Heart left ventricle (tissue), 16 donors: ENCODE results near the gene RPS26. TPM values are rescaled to one million over a fixed set of nuclear protein-coding genes. Genes with fewer than 3 reads are reported as not detected.

Experiments
- ATAC-seq, 4 donors: fragments of 200-7000 bp; cut with Tn5 transposase; one replicate each; pipeline ENCODE4 v1.9.1; 2020 to 2022; ENCODE audit warnings: moderate library complexity in 4 of 4, mild to moderate bottlenecking in 3 of 4, moderate number of reproducible peaks in 1 of 4
- DNase-seq, 5 donors: peaks; one replicate each; pipeline ENCODE4 v3.0.0-alpha.2; 2020
- H3K27ac ChIP-seq, 12 donors: fragments of 200-600 bp; sonication (generic) in 4 of 12; one replicate each; pipeline versions ENCODE4 v1.5.0 to v1.8.0; 2016 to 2022; ENCODE audit warnings: mild to moderate bottlenecking in 2 of 12
- H3K27me3 ChIP-seq, 9 donors: fragments of 200-600 bp; sonication (generic) in 2 of 9; one replicate each; pipeline versions ENCODE4 v1.5.1 to v1.8.0; 2016 to 2022; ENCODE audit warnings: mild to moderate bottlenecking in 3 of 9
- H3K36me3 ChIP-seq, 9 donors: fragments of 200-600 bp; sonication (generic) in 2 of 9; one replicate each; pipeline versions ENCODE4 v1.5.0 to v1.8.0; 2018 to 2022; ENCODE audit warnings: mild to moderate bottlenecking in 2 of 9
- H3K4me1 ChIP-seq, 12 donors: fragments of 200-600 bp; sonication (generic) in 4 of 12; one replicate each; pipeline versions ENCODE4 v1.5.0 to v1.8.0; 2016 to 2022; ENCODE audit warnings: mild to moderate bottlenecking in 3 of 12
- H3K4me3 ChIP-seq, 12 donors: fragments of 200-600 bp; sonication (generic) in 4 of 12; one replicate each; pipeline versions ENCODE4 v1.5.0 to v1.8.0; 2017 to 2022; ENCODE audit warnings: mild to moderate bottlenecking in 9 of 12, moderate library complexity in 4 of 12
- H3K9me3 ChIP-seq, 12 donors: fragments of 200-600 bp; sonication (generic) in 4 of 12; one replicate each; pipeline versions ENCODE4 v1.5.0 to v1.8.0; 2016 to 2022; ENCODE audit warnings: mild to moderate bottlenecking in 1 of 12
- CTCF ChIP-seq, 12 donors: fragments of 200-600 bp; sonication (generic) in 4 of 12; IDR thresholded peaks; one replicate each; pipeline versions ENCODE4 v1.5.0 to v1.8.0; 2018 to 2022; ENCODE audit warnings: antibody characterized with exemption in 12 of 12, mild to moderate bottlenecking in 5 of 12
- POLR2A ChIP-seq, 2 donors: fragments of 450-650 bp; IDR thresholded peaks; one replicate each; pipeline ENCODE4 v1.6.1; 2017; ENCODE audit warnings: antibody characterized with exemption in 2 of 2, mild to moderate bottlenecking in 2 of 2, moderate library complexity in 2 of 2
- WGBS, 4 donors: extraction: QIAGEN DNeasy Blood & Tissue Kit in 2 of 4; methylation state at CpG; one replicate each; pipeline versions ENCODE4 v1.1.5 to v1.1.7; 2013 to 2018; 5-methylcytosine and 5-hydroxymethylcytosine counted together
- intact Hi-C, 10 donors: fragments of 100-400 bp; cut with DNase I; formaldehyde crosslinking; loops; one replicate each; pipeline versions ENCODE4 v1.11.1 to v1.14.2; 2022
- polyA plus RNA-seq, 2 donors: library from polyadenylated mRNA; stranded (reverse); fragments of 200-250 nt; gene quantifications; one replicate each; pipeline ENCODE4 v1.2.3, GENCODE V29; 2013
- total RNA-seq, 9 donors: library from RNA; depleted of rRNA in 2 of 9; stranded (reverse); fragments of >200 nt in 2 of 9; fragmentation: NEBNext Ultra II Directional in 3 of 9; extraction: Animal tissue kit (Norgen Biotek cat#: 25700) in 3 of 9; gene quantifications; one replicate each; pipeline versions ENCODE4 v1.1.0 to v1.2.4, GENCODE V29; 2016 to 2023
- donor health status: ischemic (EF 13 %, LVEDD 7.1; RV severe dilation, severe dysfunction).
- donor health status: healthy with polysubstance abuse.
- donor health status: DM: no; HTN: yes; CAD: no.
- donor health status: DM: no; HTN: no; CAD: no.
- donor health status: ischemic (EF 25% LVEDD 6.9; RV normal size, moderate dysfunction).
- donor health status: ischemic (EF 25% LVEDD 5.7; RV mildly dilated, moderate dysfunction).
- donor health status: healthy.
- donor health status: DM: yes; HTN: yes; CAD: no.
- donor health status: ischemic (EF 35%, LVEDD 5.7; RV mildly dilated, moderate dysfunction).
- donor health status: nonischemic (EF 11% LVEDD 7.7; RV severe dilation, severe dysfunction).
- donor health status: DM: yes; HTN: yes; CAD: no.
- donor health status: PGD.
- donor health status: ischemic (EF 29% LVEDD 5.4; RV normal size, mild dysfunction).
- donor health status: nonischemic (EF 23%, LVEDD 6.1; RV moderate dilation, normal function).

Gene RPS26
- total and polyA plus RNA-seq, 11 donors: 11.7 to 1,433 (median 27.7) TPM

- intact Hi-C loops: no loop called here
- H3K4me3 ChIP-seq: no peak overlapping the region
- H3K4me1 ChIP-seq: peaks cover 0 to 17% (median 6%) of the 10 kb centered on the region in 12 donors
- no peaks in the 10 kb centered on the region for H3K9me3 ChIP-seq
- H3K36me3 ChIP-seq: peaks cover 0 to 17% (median 10%) of the 10 kb centered on the region in 9 donors
- ATAC-seq (no peak), DNase-seq (no peak)
- no peaks in the 10 kb centered on the region for H3K27me3 ChIP-seq
- H3K27ac ChIP-seq: no peak overlapping the region
- 86 to 94% (median 89%) methylated on average over 4 of the region's 4 CpGs for WGBS, 4 donors
- TF ChIP-seq CTCF (IDR thresholded peaks at IDR 0.05) (no peak), POLR2A (IDR thresholded peaks at IDR 0.05) (no peak)
Observed at GRCh38 chr12:56017181-56017580, 24.5 kb upstream of the RPS26 start.

- Histone ChIP-seq H3K4me1 (peaks cover 0 to 21% (median 6%) of the 10 kb centered on the region in 12 donors), H3K36me3 (peaks cover 0 to 17% (median 10%) of the 10 kb centered on the region in 9 donors), H3K4me3 (no peak overlapping the region), H3K27ac (no peak overlapping the region), H3K9me3 (no peaks in the 10 kb centered on the region), H3K27me3 (no peaks in the 10 kb centered on the region)
- ATAC-seq (no peak), DNase-seq (no peak)
- intact Hi-C loops: no loop called here
- no peak for TF ChIP-seq POLR2A (IDR thresholded peaks at IDR 0.05)
- TF ChIP-seq CTCF (IDR thresholded peaks at IDR 0.05): no peak
- WGBS, 4 donors: 94 to 98% (median 97%) methylated on average over 1 of the region's 1 CpG
Observed at GRCh38 chr12:56018356-56018755, 23.4 kb upstream of the RPS26 start.

- peak within 1 kb of the TSS in 10 of 12 donors; percentile 4 to 80 (median 52) for H3K27ac ChIP-seq
- WGBS, 4 donors: 28 to 40% (median 34%) methylated on average over 10 of the region's 10 CpGs
Observed at GRCh38 chr12:56020423-56021184, 21.1 kb upstream of the RPS26 start, which contains the start of gene IKZF4. Gene IKZF4 (plus strand): TSS chr12:56021043. CDS start chr12:56021494, 451 bp downstream.

More at GRCh38 chr12:56020423-56021184, 21.1 kb upstream of the RPS26 start, which contains the start of gene IKZF4:
- no peaks in the 10 kb centered on the region for H3K27me3 ChIP-seq
- H3K36me3 ChIP-seq: peaks cover 0 to 26% (median 22%) of the 10 kb centered on the region in 9 donors
- H3K9me3 ChIP-seq: no peaks in the 10 kb centered on the region
- peaks cover 0 to 21% (median 6%) of the 10 kb centered on the region in 12 donors for H3K4me1 ChIP-seq
- DNase-seq (peak in 3 of 5 donors; percentile 27 to 61 (median 47)), ATAC-seq (peak; percentile 60 to 72 (median 62))
- peak within 1 kb of the TSS in 9 of 12 donors; percentile 0 to 49 (median 38) for H3K4me3 ChIP-seq
- TF ChIP-seq CTCF (IDR thresholded peaks at IDR 0.05) (no peak), POLR2A (IDR thresholded peaks at IDR 0.05) (no peak)
- intact Hi-C loops: loop anchor here in 1 of 10 donors (10.0 kb wide), 1 partner anchor 276 kb away; the partner anchor contains the start of gene GDF11
